GM12874 (cell line): Measurements from ENCODE around the gene CDC14A.

Experiments used
- CTCF ChIP-seq: IDR thresholded peaks from 2 replicates; pipeline ENCODE4 v1.5.1; 2011; ENCODE audit warnings: low read depth, mild to moderate bottlenecking, control low read depth, low read length, moderate library complexity; ENCODE audit not compliant: insufficient read depth

The CDC14A gene

GRCh38 chr1:100361511-100362089, 9.3 kb downstream of the CDC14A start:
- no peak for TF ChIP-seq CTCF

GRCh38 chr1:100362821-100363466, 10.6 kb downstream of the CDC14A start:
- TF ChIP-seq CTCF: no peak

- no peak for TF ChIP-seq CTCF
Observed at GRCh38 chr1:100363831-100364230, 11.5 kb downstream of the CDC14A start.

- TF ChIP-seq CTCF: no peak
Observed at GRCh38 chr1:100364697-100365096, 12.4 kb downstream of the CDC14A start.

- TF ChIP-seq CTCF: no peak
Observed at GRCh38 chr1:100366209-100366525, 13.9 kb downstream of the CDC14A start.

GRCh38 chr1:100377590-100378361, 25.5 kb downstream of the CDC14A start:
- no peak for TF ChIP-seq CTCF

GRCh38 chr1:100378956-100379355, 26.6 kb downstream of the CDC14A start:
- TF ChIP-seq CTCF: no peak
